ENCODE results near the gene F5. TPM values are rescaled to one million over a fixed set of nuclear protein-coding genes. Genes with fewer than 3 reads are reported as not detected.

The F5 gene
- total RNA-seq, 2 experiments from 2014 or later, result 20.7 to 23.3 TPM

DNA sequence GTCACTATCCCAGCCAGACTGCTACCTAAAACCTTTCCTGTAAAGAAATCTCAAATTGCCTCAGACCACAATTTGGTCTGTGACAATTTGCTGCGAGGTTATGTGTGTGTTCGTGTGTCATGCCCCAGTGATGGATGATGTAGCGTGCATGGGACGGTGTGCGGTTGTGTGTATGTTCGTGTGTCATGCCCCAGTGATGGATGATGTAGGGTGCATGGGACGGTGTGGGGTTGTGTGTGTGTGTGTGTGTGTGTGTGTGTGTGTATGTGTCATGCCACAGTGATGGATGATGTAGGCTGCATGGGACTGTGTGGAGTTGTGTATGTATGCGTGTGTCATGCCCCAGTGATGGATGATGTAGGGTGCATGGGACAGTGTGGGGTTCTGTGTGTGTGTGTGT is 34.3 kb upstream of the F5 start:
- TF ChIP-seq, protein P1, sequence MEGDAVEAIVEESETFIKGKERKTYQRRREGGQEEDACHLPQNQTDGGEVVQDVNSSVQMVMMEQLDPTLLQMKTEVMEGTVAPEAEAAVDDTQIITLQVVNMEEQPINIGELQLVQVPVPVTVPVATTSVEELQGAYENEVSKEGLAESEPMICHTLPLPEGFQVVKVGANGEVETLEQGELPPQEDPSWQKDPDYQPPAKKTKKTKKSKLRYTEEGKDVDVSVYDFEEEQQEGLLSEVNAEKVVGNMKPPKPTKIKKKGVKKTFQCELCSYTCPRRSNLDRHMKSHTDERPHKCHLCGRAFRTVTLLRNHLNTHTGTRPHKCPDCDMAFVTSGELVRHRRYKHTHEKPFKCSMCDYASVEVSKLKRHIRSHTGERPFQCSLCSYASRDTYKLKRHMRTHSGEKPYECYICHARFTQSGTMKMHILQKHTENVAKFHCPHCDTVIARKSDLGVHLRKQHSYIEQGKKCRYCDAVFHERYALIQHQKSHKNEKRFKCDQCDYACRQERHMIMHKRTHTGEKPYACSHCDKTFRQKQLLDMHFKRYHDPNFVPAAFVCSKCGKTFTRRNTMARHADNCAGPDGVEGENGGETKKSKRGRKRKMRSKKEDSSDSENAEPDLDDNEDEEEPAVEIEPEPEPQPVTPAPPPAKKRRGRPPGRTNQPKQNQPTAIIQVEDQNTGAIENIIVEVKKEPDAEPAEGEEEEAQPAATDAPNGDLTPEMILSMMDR (IDR thresholded peaks at IDR 0.05), result no peak
- POLR2A ChIA-PET, result no interaction called here
- intact Hi-C loops (cut with micrococcal nuclease), result no loop called here

DNA sequence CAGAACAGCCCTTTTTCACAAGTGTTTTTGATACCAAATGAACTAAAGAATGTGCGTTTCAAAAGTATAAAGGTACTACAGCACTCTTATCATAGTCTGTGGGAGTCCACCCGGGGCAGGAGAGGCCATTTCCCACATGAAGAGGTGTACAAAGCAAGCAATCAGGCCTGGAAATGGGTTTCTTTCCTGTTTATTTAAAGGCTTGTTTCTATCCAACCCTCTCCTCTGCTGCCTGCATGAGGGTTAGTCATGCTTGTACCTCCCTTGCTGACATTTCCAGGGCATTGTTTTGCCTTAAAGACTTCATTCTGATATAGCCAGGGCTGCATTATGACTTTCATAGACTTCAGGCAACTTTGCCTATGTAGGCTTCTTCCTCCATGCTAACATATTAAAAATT is 32.1 kb upstream of the F5 start:
- Mint-ChIP-seq H3K9me3 (no peaks in the 10 kb centered on the region), H3K27me3 (no peaks in the 10 kb centered on the region), H3K4me1 (ENCODE audit: low read depth) (peaks cover 18% of the 10 kb centered on the region), H3K27ac (no peak overlapping the region), H3K36me3 (ENCODE audit: low read depth) (no peaks in the 10 kb centered on the region), H3K4me3 (no peak overlapping the region)
- ChIA-PET POLR2A (no interaction called here), CTCF (interaction anchor here (4.3 kb wide), 1 partner anchor 16 kb away, joined by 25 read pairs; no protein-coding TSS in a partner anchor)
- ATAC-seq, result no peak
- DNase-seq, result no peak
- TF ChIP-seq, protein P1 (IDR thresholded peaks at IDR 0.05), result no peak
- intact Hi-C loops (cut with micrococcal nuclease), result no loop called here

More for the DNA sequence above, 34.3 kb upstream of the F5 start:
- Mint-ChIP-seq H3K4me1 (ENCODE audit: low read depth) (peaks cover 37% of the 10 kb centered on the region), H3K4me3 (no peak overlapping the region), H3K27ac (no peak overlapping the region), H3K27me3 (no peaks in the 10 kb centered on the region), H3K36me3 (ENCODE audit: low read depth) (peaks cover 5% of the 10 kb centered on the region), H3K9me3 (no peaks in the 10 kb centered on the region)
- ATAC-seq, result no peak
- CTCF ChIA-PET, result no interaction called here
- no peak for DNase-seq

- no peaks in the 10 kb centered on the region for H3K9me3 Mint-ChIP-seq
- no peak overlapping the region for H3K4me3 Mint-ChIP-seq
- ChIA-PET CTCF (interaction anchor here (0.9 to 4.3 kb wide), 9 partner anchors 9 to 97 kb away, joined by 3 to 25 read pairs (median 4); no protein-coding TSS in a partner anchor), POLR2A (interaction anchor here (0.8 to 1.4 kb wide), 2 partner anchors 10 to 17 kb away, joined by 3 to 5 read pairs; no protein-coding TSS in a partner anchor)
- DNase-seq (no peak), ATAC-seq (no peak)
- intact Hi-C loops (cut with micrococcal nuclease), result no loop called here
- no peaks in the 10 kb centered on the region for H3K36me3 Mint-ChIP-seq (ENCODE audit: low read depth)
- no peak overlapping the region for H3K27ac Mint-ChIP-seq
- peaks cover 16% of the 10 kb centered on the region for H3K4me1 Mint-ChIP-seq (ENCODE audit: low read depth)
- TF ChIP-seq, protein P1 (IDR thresholded peaks at IDR 0.05), result no peak
- H3K27me3 Mint-ChIP-seq, result no peaks in the 10 kb centered on the region
These were observed 29.5 kb upstream of the F5 start for GRCh38 chr1:169615803-169616202.

DNA sequence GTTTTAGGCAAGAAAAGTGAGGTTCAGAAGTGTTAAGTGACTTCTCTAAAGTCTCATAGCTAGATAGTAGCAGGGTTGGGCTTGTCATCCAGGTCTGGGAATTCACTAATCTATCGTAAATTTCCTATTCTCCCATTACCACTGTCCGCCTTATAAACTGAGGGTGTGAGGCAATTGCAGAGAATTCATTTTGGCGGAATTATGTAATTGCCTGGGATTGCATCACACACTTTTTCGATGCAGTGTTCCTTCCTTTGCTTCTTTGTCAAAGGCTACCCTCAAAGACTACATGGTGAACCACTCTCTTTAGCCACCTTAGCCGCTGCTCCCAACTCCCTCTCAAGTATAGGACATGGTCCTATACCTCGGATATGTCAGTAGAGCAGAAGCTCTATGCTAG is 24.6 kb upstream of the F5 start:
- ATAC-seq, result no peak
- ChIA-PET POLR2A (interaction anchor here (0.6 to 1.5 kb wide), 3 partner anchors 9 to 101 kb away, joined by 3 to 4 read pairs (median 3); no protein-coding TSS in a partner anchor), CTCF (interaction anchor here (0.5 to 1.3 kb wide), 4 partner anchors 9 to 431 kb away, joined by 3 to 12 read pairs (median 4); partner anchors contain the start of gene F5)
- Mint-ChIP-seq H3K36me3 (ENCODE audit: low read depth) (no peaks in the 10 kb centered on the region), H3K9me3 (no peaks in the 10 kb centered on the region), H3K4me1 (ENCODE audit: low read depth) (peaks cover 15% of the 10 kb centered on the region), H3K4me3 (no peak overlapping the region), H3K27me3 (no peaks in the 10 kb centered on the region), H3K27ac (no peak overlapping the region)
- intact Hi-C loops (cut with micrococcal nuclease), result no loop called here
- DNase-seq, result no peak
- TF ChIP-seq, protein P1 (IDR thresholded peaks at IDR 0.05), result no peak

DNA sequence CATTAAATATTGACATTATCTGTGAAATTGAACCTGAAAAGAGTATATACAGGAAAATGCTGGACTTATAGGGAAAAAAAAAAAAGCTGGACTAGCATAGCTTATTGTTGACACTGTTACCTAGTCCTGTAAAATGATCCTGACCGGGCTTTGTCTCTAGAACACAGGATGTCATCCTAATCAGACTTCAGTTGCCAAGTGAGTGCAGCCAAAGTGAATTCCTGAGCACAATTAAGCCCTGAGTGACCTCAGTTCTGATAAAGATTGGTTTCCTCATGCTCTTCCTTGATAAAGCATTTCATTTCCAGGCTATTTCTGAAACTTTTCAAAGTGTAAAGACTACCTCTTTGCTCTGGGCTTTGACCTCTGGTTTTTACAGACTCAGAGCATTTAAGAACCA is 23.8 kb upstream of the F5 start:
- peaks cover 15% of the 10 kb centered on the region for H3K4me1 Mint-ChIP-seq (ENCODE audit: low read depth)
- no peaks in the 10 kb centered on the region for H3K9me3 Mint-ChIP-seq
- no peaks in the 10 kb centered on the region for H3K27me3 Mint-ChIP-seq
- intact Hi-C loops (cut with micrococcal nuclease), result no loop called here
- ChIA-PET CTCF (interaction anchor here (0.9 to 1.7 kb wide), 4 partner anchors 9 to 102 kb away, joined by 3 to 8 read pairs (median 4); no protein-coding TSS in a partner anchor), POLR2A (interaction anchor here (0.9 to 1.5 kb wide), 2 partner anchors 49 to 99 kb away, joined by 3 to 4 read pairs; no protein-coding TSS in a partner anchor)
- no peaks in the 10 kb centered on the region for H3K36me3 Mint-ChIP-seq (ENCODE audit: low read depth)
- no peak overlapping the region for H3K27ac Mint-ChIP-seq
- TF ChIP-seq, protein P1 (IDR thresholded peaks at IDR 0.05), result no peak
- ATAC-seq, result no peak
- DNase-seq, result no peak
- H3K4me3 Mint-ChIP-seq, result no peak overlapping the region

Measured in activated CD8-positive, alpha-beta T cell treated with anti-CD3 and anti-CD28 coated beads for 36 hours (primary cell).